ENCODE results near the gene RASA3.
"Not testable (repeated sequence)": the region's sequence is repeated elsewhere in the genome, so short reads cannot be mapped to it uniquely, and the experiment has no call there.

Gene RASA3

DNA sequence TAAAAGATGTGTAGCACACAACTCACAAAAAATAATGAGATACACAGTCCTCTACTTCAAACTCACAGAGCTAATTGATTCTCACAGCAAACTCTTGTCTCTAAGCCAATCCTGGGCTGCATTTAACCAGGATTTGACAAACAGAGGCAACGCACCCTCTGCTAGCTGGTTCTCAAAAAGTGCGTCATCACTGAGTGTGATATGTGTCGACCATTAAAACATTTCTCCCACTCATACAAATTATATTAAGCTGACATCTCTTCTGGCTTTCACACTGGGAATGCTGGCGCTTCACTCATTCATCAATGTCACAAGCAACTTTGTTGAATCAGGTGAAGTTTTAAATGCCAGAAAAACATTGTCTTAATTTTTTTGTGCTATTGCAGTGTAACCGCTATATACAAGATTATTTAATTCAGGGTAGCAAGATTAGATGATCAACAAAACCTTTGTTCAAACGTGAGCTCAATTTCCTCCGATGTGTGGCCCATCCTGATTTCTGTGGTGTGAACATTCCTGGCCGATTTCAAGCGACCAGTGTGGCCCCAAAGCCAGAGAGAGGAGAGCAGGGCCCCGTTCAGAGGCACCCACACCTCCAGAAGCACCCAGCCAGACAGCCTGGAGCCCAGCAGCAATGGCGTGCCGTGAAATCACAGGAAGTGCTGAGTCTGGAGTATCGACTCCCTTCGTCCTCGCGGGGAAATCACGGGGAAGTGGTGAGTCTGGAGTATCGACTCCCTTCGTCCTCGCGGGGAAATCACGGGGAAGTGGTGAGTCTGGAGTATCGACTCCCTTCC lies 49.4 kb downstream of the RASA3 start:
- no peak for DNase-seq (ENCODE audit: low read depth in 2 of 2, low spot score in 1 of 2)

DNA sequence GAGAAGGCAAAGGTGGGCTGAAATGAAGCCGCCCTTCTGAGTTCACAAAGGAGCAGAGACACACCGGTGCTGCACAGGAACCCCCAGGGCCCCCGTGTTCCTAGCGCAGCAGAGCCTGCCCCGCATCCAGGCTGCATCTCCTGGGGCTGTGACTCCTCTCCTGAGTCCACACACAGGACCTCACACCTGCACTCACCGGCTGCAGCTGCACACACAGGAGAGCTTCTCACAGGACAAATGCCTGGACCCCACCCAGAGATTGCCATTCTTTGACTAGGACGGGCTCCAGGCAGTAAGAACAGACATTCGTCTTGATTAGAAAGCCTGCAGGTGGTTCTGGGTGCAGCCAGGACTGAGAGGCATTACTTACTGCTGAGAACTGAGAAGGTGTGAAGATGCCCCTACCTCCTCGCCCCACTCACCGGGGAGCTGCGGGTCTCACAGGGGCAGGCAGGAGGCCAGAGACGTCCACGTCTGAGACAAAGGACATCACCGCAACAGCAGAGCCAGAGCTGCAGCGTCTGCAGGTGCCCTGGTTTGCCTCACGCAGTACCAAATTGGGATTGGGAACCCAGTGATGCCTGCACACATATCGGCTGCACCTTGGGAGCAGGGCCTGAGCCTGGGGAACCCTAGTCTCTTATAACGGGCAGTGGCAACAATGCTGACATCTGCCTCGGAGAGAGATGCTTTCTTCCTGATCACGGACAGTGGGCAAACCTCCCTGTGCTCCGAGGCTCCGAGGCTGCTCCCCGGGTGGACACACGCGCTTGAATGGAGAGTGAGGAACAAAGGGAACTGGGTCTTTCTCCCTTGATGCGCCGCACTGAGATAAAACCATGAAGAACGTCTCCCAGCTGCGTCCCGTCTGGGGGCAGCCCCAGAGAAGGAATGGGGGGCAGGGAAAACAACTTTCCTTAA lies 50.4 kb downstream of the RASA3 start:
- no peak for DNase-seq (ENCODE audit: low read depth in 2 of 2, low spot score in 1 of 2)

DNA sequence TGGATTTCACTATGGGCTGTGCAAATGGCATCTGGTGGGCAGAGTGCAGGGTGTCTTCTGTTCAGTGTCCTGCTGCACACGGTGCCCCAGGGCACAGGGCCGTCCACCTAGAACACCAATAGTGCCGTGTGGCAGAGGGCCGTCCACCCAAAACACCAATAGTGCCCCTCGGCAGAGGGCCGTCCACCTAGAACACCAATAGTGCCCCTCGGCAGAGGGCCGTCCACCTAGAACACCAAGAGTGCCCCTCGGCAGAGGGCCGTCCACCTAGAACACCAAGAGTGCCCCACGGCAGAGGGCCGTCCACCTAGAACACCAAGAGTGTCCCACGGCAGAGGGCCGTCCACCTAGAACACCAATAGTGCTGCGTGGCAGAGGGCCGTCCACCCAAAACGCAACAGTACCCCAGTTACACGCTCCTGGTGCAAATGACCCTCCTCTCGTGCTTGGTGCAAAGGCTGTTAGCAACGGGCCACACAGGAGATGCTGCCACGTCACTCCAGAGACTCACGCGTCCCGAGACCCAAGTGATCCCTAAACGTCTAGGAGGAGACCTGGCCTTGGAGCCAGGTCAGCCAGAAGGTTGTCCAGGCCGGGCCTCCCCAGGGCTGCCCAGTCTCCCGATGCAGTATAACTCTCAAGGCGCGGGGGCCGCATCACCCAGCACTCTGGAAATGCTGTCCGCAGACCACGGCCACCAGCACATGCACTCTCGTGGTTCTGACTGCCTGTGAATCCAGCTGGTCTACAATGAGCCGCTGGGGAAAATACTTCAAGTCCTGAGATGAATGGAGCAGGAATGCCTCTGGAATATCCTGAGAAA lies 51.5 kb downstream of the RASA3 start:
- DNase-seq (ENCODE audit: low read depth in 2 of 2, low spot score in 1 of 2) = no peak

DNA sequence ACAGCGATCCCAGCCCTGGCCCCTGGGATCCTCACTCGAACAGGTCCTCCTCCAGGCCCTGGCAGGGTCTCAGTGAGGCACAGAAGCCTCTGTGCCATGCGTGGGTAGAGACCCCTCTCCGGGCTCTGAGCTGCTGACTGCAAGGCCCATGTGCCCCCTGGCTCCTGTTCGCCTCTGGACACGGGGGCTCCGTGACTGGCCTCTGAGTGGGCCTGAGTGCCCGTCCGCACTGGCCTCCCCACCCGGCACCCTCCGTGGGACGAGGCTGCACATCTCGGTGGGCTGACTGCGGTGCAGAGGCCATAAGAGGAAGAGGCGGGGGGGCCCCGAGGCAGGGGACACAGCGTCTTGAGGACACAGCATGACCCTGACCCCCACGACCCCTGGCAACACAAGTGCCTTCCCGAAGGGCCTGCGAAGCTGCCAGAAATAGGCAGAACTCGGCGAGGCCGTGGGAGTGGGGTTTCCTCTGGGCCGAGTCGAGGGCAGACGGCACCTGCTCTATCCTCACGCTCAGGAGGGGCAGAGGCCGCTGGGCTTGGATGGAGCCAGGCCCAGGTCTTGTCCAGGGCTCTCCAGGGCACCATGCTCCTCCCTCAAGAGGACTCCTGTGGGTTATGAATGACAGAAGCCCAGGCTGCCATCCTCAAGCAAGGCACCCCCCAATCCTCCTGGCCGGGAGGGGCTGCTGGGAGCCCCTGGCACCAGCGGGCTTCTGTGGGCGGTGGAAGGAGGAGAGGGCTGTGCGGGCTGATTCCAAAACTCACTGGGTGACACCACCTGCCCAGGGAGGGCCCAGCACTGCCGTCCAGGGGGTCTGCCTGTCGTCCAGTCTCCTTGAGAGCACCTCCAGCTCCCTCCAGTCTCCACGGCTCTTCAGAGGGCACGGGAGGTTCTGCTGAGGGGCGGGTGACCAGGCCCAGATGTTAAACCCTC lies 52.6 kb downstream of the RASA3 start:
- no peak for DNase-seq (ENCODE audit: low read depth in 2 of 2, low spot score in 1 of 2)

DNA sequence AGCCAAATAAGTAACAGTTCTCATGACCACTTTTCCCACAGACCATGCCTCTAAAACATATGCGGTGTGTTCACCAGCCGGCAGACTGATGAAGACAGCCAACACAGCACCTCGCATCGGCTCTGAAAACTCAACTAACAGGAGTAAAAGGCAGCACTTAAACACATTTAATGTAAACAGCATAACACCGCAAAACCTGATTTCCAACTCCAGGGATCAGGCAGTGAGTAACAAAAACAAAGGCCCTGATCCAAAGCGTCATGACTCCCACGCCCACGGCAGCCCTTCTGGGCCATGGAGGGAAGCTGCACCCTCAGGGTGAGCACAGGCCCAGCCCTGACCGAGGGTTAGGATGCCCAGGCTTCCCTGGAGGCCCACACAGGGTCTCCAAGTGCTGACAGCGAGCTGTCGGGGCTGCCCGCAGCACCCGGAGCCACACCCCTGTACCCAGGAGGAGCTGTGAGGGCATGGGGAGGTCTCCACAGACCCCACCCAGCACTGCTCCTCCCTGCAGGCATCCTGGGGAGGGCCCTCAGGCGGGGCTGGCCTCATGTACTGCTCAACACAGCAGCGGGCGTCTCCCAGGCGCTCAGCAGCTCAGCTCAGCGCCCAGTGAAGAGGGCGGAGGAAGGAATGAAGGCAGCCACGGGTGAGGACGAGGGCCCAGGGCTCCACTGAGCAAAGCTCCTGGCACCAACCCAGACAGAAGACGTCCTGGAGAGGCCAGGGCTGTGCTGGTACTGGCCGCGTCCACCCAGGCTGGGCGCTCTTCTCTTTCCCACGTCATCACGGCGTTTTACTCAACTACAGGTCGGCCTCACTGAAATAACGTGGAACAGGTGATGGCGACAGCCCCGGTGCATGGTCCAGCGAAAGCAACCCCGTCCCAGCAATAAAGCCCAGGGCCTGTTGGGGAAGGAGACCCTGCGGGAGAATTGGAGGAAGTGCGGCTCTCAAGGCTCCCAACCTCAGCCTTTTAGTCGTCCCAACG lies 53.7 kb downstream of the RASA3 start:
- no peak for DNase-seq (ENCODE audit: low read depth in 2 of 2, low spot score in 1 of 2)

DNA sequence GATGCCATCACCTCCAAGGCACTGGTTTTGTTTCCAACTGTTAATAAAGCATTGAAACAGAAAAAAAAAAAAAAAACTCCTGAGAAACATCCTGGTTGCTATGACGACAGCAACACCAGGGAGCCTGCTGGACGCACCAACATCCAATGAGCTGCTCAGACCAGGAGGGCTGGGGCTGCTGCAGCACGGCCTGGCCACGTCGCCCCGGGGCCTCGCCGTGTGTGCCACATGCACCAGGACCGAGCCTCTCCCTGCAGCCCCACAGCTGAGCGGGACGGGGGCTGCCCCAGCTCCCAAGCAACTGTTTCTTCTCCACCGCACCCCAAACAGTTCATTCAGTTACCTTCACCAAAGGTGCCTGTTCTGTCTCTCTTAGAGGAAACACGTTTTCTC lies 54.5 kb downstream of the RASA3 start:
- no peak for DNase-seq (ENCODE audit: low read depth in 2 of 2, low spot score in 1 of 2)

DNA sequence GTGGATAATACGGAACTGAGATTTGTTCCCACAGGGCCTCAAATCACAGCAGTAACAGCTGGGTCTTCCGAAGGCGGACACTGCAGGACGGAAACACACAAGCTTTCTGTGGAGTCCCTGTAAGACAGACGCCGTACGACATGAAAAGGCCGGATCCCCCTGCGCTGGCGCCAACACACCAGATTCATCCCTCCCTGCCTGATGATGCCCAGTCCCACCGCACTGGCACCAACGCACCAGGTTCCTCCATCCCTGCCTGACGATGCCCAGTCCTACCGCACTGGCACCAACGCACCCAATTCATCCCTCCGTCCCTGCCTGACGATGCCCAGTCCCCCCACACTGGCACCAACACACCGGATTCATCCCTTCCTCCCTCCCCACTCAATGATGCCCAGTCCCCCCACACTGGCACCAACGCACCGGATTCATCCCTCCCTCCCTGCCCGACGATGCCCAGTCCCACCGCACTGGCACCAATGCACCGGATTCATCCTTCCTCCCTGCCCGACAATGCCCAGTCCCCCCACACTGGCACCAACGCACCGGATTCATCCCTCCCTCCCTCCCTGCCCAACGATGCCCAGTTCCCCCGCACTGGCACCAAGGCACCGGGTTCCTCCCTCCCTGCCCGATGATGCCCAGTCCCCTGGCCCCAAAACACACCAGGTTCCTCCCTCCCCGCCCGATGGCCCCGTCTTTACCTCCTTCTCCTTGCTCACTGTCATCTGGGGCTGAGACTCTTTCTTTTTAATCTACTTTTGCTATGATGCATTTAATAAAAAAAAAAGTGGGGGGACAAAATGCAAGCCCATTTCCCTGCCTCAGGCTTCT lies 55.1 kb downstream of the RASA3 start:
- DNase-seq (ENCODE audit: low read depth in 2 of 2, low spot score in 1 of 2) = no peak

DNA sequence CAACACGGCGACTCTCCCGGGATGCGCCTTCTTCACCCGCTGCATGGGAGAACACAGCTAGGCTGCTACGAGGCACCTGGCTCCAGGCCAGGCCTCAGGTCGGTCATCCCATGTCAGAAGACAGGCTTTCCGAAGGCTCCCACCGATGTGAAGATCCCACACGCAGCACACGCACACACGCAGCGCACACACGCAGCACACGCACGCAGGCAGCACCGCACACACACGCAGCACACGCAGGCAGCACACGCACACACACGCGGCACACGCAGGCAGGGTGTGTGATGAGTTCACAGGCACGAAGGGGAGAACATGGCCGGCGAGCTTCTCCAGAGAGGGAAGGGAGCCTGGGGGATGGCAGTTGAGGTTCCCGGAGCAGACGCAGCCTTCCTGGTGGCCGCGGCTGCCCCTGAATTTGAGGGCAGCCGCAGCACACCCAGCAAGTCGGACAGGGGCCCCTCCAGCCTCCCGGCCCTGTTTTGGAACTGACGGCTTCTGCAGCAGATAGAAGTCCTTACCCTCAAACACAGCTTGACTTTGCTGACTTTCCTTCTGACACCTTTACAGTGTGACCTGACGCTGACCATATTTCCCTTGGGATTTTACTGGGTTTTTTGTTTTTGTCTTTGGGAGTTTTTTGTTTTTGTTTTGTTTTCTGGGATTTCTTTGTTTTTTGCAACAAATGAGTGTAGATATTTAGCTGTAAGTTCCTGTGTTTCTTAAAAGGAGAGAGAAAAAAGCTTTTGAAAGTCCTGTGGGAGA lies 55.9 kb downstream of the RASA3 start:
- DNase-seq (ENCODE audit: low read depth in 2 of 2, low spot score in 1 of 2) = no peak

DNA sequence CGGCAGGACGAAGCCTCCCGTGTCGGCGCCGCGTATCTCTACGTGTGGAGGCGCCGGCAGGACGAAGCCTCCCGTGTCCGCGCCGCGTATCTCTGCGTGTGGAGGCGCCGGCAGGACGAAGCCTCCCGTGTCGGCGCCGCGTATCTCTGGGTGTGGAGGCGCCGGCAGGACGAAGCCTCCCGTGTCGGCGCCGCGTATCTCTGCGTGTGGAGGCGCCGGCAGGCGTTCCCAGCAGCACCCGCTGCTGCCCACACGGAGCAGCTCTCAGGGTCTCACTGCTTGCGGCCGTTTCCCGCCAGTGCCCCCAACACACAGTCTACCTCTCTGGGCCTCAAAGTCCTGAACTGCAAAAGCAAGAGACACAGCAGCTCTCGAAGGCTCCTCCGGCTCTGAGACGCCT lies 56.6 kb downstream of the RASA3 start:
- not testable (repeated sequence) for DNase-seq (ENCODE audit: low read depth in 2 of 2, low spot score in 1 of 2)

DNA sequence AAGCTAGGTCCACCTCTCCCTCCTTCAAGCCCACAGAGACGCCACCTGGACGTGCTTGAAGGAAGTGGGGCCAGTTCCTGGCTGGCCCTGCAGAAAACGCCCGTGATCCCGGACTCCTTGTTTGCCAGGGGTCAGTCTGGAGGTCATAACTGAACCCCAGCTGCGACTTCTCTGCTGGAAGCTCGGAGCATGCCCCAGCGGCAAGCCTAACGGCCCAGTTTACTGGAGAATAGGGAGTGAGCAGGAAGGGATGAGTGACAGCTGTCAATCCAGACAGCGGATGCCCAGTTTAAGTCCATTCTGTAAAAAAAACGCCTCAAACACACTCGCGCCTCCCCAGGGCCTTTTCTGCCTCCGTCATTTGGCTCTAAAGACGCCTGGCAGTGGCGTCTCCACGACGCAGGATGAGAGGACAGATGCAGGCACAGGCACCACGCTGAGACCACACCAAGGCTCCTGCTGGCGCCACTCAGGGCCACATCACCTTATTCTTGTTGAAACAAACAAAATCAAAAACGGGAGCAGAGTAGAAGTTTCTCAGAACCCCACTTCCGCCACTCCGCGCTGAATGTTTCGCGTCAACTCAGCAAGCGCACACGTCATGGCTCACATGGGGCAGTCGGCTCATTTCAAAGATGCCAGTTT lies 57.6 kb downstream of the RASA3 start:
- no peak for DNase-seq (ENCODE audit: low read depth in 2 of 2, low spot score in 1 of 2)

DNA sequence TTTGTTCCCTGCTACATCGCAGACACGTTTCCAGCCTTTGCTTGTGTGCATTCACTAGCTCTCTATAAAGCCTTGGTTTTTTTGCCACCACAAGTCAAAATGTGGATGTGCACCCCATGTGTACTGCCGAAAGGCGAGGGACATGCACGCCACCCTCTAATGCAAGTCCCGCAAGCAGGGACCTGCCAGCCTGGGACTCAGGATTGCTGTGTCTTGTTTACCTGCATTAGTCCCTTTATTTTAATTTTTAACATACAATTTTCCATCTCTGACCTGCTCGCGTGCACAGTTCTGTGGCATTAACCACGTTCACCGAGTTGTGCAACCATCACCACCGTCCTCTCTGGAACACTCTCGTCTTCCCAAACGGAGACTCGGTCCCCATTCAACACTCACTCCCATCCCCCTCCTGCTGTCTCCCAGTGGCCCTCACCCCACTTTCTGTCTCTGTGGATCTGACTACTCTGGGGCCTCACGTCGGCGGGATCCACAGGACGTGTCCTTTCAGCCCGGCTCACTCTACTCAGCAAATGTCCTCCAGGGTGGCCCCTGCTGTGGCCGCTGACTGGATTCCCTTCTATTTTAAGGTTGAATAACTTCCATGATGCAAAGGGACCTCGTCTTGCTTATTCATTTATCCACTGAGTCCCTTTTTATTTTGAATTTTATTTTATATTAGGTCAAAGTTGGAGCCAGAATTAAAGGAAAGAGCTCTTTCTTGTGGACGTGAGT lies 58.4 kb downstream of the RASA3 start:
- no peak for DNase-seq (ENCODE audit: low read depth in 2 of 2, low spot score in 1 of 2)

DNA sequence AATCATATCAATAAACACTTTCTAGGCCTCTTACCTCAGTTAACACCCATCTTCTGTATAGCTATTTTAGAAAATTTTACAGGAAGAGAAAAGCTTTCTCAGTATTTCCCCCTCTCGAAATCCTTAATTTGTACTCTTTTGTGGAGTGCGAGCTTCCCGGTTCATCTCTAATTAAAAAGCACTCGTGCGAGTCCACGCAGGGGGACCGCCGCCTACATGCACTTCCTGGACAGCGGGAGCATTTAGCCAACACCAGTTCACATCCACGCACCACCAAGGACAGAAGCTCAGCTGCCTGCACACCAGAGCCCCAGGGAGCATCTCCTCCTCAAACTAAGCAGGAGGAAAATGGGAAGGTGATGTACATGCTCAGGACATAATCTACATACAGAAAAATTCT lies 60.0 kb downstream of the RASA3 start:
- DNase-seq (ENCODE audit: low read depth in 2 of 2, low spot score in 1 of 2) = no peak

DNA sequence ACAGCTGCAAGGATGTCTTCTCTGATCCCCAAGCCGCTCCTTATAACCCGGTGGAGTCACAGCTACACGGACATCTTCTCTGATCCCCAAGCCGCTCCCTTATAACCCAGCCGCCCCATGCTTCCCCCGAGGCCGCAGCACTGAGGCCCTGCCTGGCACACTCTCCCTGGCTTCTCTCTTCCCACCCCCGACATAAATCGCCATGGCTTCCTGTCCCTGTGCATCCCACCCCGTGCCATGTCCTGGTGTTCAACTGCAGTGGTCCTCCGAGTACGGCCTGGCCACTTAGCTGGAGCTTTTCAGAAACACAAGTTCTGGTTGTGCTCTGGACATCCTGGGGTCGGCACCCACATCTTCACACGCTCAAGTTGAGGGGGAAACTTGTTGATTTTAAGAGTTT lies 60.4 kb downstream of the RASA3 start:
- DNase-seq (ENCODE audit: low read depth in 2 of 2, low spot score in 1 of 2) = no peak

DNA sequence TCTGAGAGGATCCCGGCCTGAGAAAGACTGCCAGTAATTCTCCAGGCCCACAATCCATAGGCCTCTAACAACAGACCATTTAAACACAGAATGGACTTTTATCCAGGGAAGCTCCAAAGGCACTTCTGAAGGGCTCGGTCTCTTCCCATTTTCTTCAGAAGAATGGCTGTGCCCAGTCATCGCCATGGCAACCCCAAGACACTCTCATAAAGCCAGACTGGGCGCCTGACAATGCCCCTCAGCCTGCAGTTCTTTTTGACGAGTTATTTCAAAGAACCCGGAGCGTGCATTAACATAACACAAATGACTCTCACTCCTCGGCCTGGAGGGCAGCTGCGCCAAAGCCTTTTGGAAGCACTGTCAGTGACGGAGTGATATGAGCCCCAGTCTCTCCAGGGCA lies 61.0 kb downstream of the RASA3 start:
- no peak for DNase-seq (ENCODE audit: low read depth in 2 of 2, low spot score in 1 of 2)

DNA sequence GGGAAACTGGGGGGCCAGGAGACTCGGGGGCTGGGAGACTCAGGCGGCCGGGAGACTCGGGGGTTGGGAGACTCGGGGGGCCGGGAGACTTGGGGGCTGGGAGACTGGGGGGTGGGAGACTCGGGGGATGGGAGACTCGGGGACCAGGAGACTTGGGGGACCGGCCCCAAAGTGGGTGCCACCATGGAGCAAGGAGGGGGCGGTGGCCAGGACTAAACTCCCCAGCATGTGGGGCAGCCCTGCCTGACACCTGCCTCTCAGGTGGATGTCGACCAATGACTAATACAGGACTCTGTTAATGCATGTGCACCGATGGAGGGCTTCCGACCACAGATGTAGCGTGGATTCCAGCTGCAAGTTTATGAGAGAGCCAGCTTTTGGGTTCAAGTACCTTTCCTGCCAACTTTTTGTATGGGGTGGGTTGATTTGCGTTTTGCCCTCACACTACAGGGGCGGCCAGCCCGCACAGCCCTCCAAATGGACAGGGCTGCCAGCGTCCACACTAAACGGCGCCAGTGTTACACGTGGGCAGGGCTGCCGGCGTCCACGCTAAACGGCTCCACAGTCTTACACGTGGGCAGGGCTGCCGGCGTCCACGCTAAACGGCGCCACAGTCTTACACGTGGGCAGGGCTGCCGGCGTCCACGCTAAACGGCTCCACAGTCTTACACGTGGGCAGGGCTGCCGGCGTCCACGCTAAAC lies 62.2 kb downstream of the RASA3 start:
- DNase-seq (ENCODE audit: low read depth in 2 of 2, low spot score in 1 of 2) = no peak
